Hepatocyte (in vitro differentiated cells): ENCODE results near the gene TUBAL3.

Source experiments
- CTCF ChIP-seq: fragments of 200-600 bp; sonication (generic); IDR thresholded peaks from 2 replicates; pipeline ENCODE4 v1.5.1; 2016; ENCODE audit warnings: antibody characterized with exemption, mild to moderate bottlenecking; ENCODE audit not compliant: poor library complexity
- EZH2phosphoT487 ChIP-seq: fragments of 200-600 bp; sonication (generic); IDR thresholded peaks from one replicate; pipeline ENCODE4 v1.6.1; 2018; ENCODE audit warnings: antibody characterized with exemption, mild to moderate bottlenecking, low read depth, moderate library complexity; ENCODE audit not compliant: unreplicated experiment, severe bottlenecking

- TF ChIP-seq CTCF (no peak), EZH2phosphoT487 (no peak)
These were observed 50.6 kb downstream of the TUBAL3 start for GRCh38 chr10:5354068-5354467.
